Keratinocyte (primary cell): ENCODE data around the gene AGPAT3.

Experiments
- EZH2 ChIP-seq: IDR thresholded peaks from one replicate; pipeline ENCODE4 v1.6.1; 2012; ENCODE audit warnings: inconsistent platforms, mild to moderate bottlenecking, low read length, moderate library complexity
- TF ChIP-seq, protein P1 (sequence below), 3 experiments: IDR thresholded peaks in 1 of 3; conservative IDR thresholded peaks in 1 of 3; optimal IDR thresholded peaks in 1 of 3; 2 replicates in 2 of 3; 3 replicates in 1 of 3; pipeline versions ENCODE3 to v1.5.1; 2011; ENCODE audit warnings: low read length in 3 of 3, mild to moderate bottlenecking in 3 of 3, moderate library complexity in 2 of 3, control low read depth in 1 of 3, inconsistent platforms in 1 of 3; ENCODE audit not compliant: insufficient read depth in 2 of 3; ENCODE audit errors: extremely low read depth in 1 of 3

DNA sequence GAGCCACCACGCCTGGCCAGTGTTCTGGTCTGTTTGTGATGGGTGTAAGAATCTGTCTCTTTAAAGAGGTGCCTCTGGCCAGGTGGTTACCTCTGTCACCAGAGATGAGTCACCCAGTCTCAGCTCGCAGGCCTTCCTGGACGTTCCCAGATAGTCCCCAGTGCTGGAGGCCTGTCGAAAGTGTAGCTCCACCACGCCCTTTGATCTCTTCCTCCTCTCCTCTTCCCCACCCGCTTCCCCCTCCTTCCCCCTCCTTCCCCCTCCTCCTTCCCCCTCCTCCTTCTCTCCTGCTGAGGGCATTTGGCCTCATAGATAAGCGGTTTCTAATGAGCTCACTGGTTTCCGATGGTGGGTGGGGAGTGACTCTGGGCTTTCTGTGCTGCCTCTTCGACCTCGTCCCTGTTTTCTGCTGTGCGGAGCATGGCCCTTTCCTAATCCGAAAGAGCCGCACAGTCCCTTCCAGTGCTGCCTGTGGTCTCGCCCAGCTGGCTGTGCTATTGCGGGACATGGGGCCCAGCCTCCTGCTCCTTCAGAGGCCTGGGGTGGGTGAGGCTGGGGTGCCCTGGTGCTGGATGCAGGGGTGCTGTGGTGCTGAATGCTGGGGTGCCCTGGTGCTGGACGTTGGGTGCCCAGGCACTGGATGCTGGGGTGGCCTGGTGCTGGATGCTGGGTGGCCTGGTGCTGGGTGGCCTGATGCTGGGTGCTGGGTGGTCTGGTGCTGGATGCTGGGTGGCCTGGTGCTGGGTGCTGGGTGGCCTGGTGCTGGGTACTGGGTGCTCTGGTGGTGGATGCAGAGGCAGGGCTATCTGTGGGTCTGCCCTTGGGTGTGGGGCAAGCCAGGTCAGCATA, 19.2 kb downstream of the AGPAT3 start:
- TF ChIP-seq, protein P1, sequence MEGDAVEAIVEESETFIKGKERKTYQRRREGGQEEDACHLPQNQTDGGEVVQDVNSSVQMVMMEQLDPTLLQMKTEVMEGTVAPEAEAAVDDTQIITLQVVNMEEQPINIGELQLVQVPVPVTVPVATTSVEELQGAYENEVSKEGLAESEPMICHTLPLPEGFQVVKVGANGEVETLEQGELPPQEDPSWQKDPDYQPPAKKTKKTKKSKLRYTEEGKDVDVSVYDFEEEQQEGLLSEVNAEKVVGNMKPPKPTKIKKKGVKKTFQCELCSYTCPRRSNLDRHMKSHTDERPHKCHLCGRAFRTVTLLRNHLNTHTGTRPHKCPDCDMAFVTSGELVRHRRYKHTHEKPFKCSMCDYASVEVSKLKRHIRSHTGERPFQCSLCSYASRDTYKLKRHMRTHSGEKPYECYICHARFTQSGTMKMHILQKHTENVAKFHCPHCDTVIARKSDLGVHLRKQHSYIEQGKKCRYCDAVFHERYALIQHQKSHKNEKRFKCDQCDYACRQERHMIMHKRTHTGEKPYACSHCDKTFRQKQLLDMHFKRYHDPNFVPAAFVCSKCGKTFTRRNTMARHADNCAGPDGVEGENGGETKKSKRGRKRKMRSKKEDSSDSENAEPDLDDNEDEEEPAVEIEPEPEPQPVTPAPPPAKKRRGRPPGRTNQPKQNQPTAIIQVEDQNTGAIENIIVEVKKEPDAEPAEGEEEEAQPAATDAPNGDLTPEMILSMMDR (optimal IDR thresholded peaks at IDR 0.05 in 1 of 3, IDR thresholded peaks at IDR 0.05 in 1 of 3, conservative IDR thresholded peaks at IDR 0.05 in 1 of 3; ENCODE audit: extremely low read depth in 1 of 3, insufficient read depth in 2 of 3, low read length in 3 of 3) = no peak
- no peak for TF ChIP-seq EZH2
